H9 (cell line): Measurements from ENCODE around the gene FOXN1. TPM values are rescaled to one million over a fixed set of nuclear protein-coding genes. Genes with fewer than 3 reads are reported as not detected.

Experiments used
- DNase-seq: peaks from one replicate; pipeline ENCODE4 v3.0.0-alpha.2; 2017
- H2AFZ ChIP-seq: one replicate; pipeline ENCODE4 v1.6.1; 2013; ENCODE audit warnings: mild to moderate bottlenecking, low read length, control low read depth, moderate library complexity
- H2AK5ac ChIP-seq: 2 replicates; pipeline ENCODE4 v1.6.1; 2013; ENCODE audit warnings: low read length, control low read depth, mixed read lengths; ENCODE audit not compliant: insufficient read length
- H2BK120ac ChIP-seq: one replicate; pipeline ENCODE4 v1.6.1; 2013; ENCODE audit warnings: low read depth, mild to moderate bottlenecking, low read length, control low read depth, inconsistent platforms; ENCODE audit not compliant: poor library complexity, severe bottlenecking
- H2BK12ac ChIP-seq: 2 replicates; pipeline ENCODE4 v1.6.1; 2013; ENCODE audit warnings: low read length, control low read depth, mixed read lengths, low read depth; ENCODE audit not compliant: insufficient read length
- H2BK15ac ChIP-seq: 2 replicates; pipeline ENCODE4 v1.6.1; 2013; ENCODE audit warnings: low read depth, low read length, control low read depth
- H2BK20ac ChIP-seq: one replicate; pipeline ENCODE4 v1.6.1; 2013; ENCODE audit warnings: low read depth, mild to moderate bottlenecking, low read length, control low read depth, inconsistent platforms; ENCODE audit not compliant: poor library complexity, severe bottlenecking
- H2BK5ac ChIP-seq: 2 replicates; pipeline ENCODE4 v1.6.1; 2013; ENCODE audit warnings: low read length, control low read depth, mixed read lengths; ENCODE audit not compliant: insufficient read length
- H3K14ac ChIP-seq: 2 replicates; pipeline ENCODE4 v1.6.1; 2013; ENCODE audit warnings: low read length, control low read depth; ENCODE audit not compliant: insufficient read depth
- H3K18ac ChIP-seq: 2 replicates; pipeline ENCODE4 v1.6.1; 2013; ENCODE audit warnings: low read depth, mild to moderate bottlenecking, mixed read lengths, low read length, control low read depth; ENCODE audit not compliant: insufficient read length
- H3K23ac ChIP-seq: 2 replicates; pipeline ENCODE4 v1.6.1; 2013; ENCODE audit warnings: low read length, control low read depth, mixed read lengths, low read depth; ENCODE audit not compliant: insufficient read length
- H3K23me2 ChIP-seq: 2 replicates; pipeline ENCODE4 v1.6.1; 2013; ENCODE audit warnings: low read depth, mild to moderate bottlenecking, mixed read lengths, low read length, control low read depth; ENCODE audit not compliant: insufficient read length, poor library complexity, severe bottlenecking
- H3K27ac ChIP-seq: 2 replicates; pipeline ENCODE4 v1.5.1; 2013; ENCODE audit warnings: low read length, control low read depth, mixed read lengths, low read depth; ENCODE audit not compliant: insufficient read length
- H3K27me3 ChIP-seq: 2 replicates; pipeline ENCODE4 v1.6.1; 2013; ENCODE audit warnings: low read length, control low read depth, inconsistent platforms; ENCODE audit not compliant: insufficient read depth
- H3K4ac ChIP-seq: 2 replicates; pipeline ENCODE4 v1.6.1; 2013; ENCODE audit warnings: low read depth, mild to moderate bottlenecking, control low read depth, inconsistent platforms, low read length, moderate library complexity
- H3K4me1 ChIP-seq: 2 replicates; pipeline ENCODE4 v1.6.1; 2013; ENCODE audit warnings: low read length, control low read depth, inconsistent platforms; ENCODE audit not compliant: insufficient read depth
- H3K4me2 ChIP-seq: 2 replicates; pipeline ENCODE4 v1.6.1; 2013; ENCODE audit warnings: low read length, control low read depth, mixed read lengths; ENCODE audit not compliant: insufficient read length, insufficient read depth
- H3K56ac ChIP-seq: 2 replicates; pipeline ENCODE4 v1.6.1; 2013; ENCODE audit warnings: low read depth, mild to moderate bottlenecking, mixed read lengths, low read length, control low read depth; ENCODE audit not compliant: insufficient read length
- H3K79me1 ChIP-seq: 2 replicates; pipeline ENCODE4 v1.6.1; 2013; ENCODE audit warnings: low read depth, mild to moderate bottlenecking, moderate library complexity, low read length, control low read depth, inconsistent platforms; ENCODE audit not compliant: insufficient read depth, poor library complexity, severe bottlenecking
- H3K79me2 ChIP-seq: 2 replicates; pipeline ENCODE4 v1.6.1; 2013; ENCODE audit warnings: low read length, control low read depth, inconsistent platforms; ENCODE audit not compliant: insufficient read depth
- H3K9ac ChIP-seq: 2 replicates; pipeline ENCODE4 v1.6.1; 2013; ENCODE audit warnings: low read length, control low read depth, mixed read lengths; ENCODE audit not compliant: insufficient read length; ENCODE audit errors: extremely low read depth
- H3K9me3 ChIP-seq: one replicate; pipeline ENCODE4 v1.6.1; 2013; ENCODE audit warnings: low read depth, low read length, inconsistent platforms; ENCODE audit not compliant: control insufficient read depth
- H3T11ph ChIP-seq: one replicate; pipeline ENCODE4 v1.6.1; 2013; ENCODE audit warnings: mild to moderate bottlenecking, low read length, control low read depth, inconsistent platforms
- H4K20me1 ChIP-seq: one replicate; pipeline ENCODE4 v1.6.1; 2013; ENCODE audit not compliant: control insufficient read depth, insufficient read length, insufficient read depth
- H4K5ac ChIP-seq: 2 replicates; pipeline ENCODE4 v1.6.1; 2013; ENCODE audit warnings: low read depth, mild to moderate bottlenecking, mixed read lengths, low read length, control low read depth; ENCODE audit not compliant: insufficient read length
- H4K8ac ChIP-seq: replicated peaks from 2 replicates; pipeline ENCODE4 v1.6.1; 2013; ENCODE audit warnings: low read length, control low read depth, mixed read lengths, low read depth; ENCODE audit not compliant: insufficient read length
- H4K91ac ChIP-seq: 2 replicates; pipeline ENCODE4 v1.6.1; 2013; ENCODE audit warnings: low read depth, mild to moderate bottlenecking, moderate library complexity, mixed read lengths, low read length, control low read depth; ENCODE audit not compliant: insufficient read length
- H3K27ac Mint-ChIP-seq, 3 experiments: 2 replicates in 2 of 3; 3 replicates in 1 of 3; pipeline ENCODE4 v1.8.0; 2020 to 2021; ENCODE audit warnings: mixed read lengths in 3 of 3, mild to moderate bottlenecking in 1 of 3, moderate library complexity in 1 of 3
- H3K27me3 Mint-ChIP-seq: 2 replicates; pipeline ENCODE4 v1.8.0; 2021; ENCODE audit warnings: low read depth, mild to moderate bottlenecking, moderate library complexity, mixed read lengths
- H3K36me3 Mint-ChIP-seq, 3 experiments: 2 replicates in 2 of 3; 3 replicates in 1 of 3; pipeline ENCODE4 v1.8.0; 2020 to 2021; ENCODE audit warnings: low read depth in 3 of 3, mixed read lengths in 3 of 3; ENCODE audit not compliant: insufficient read depth in 1 of 3
- H3K4me1 Mint-ChIP-seq, 2 experiments: 2 replicates each; pipeline ENCODE4 v1.8.0; 2020; ENCODE audit warnings: mixed read lengths in 2 of 2
- H3K4me3 Mint-ChIP-seq, 2 experiments: 2 replicates in 1 of 2; 3 replicates in 1 of 2; pipeline ENCODE4 v1.8.0; 2020 to 2021; ENCODE audit warnings: mild to moderate bottlenecking in 2 of 2, mixed read lengths in 2 of 2, moderate library complexity in 1 of 2
- H3K9me3 Mint-ChIP-seq, 2 experiments: 2 replicates in 1 of 2; 3 replicates in 1 of 2; pipeline ENCODE4 v1.8.0; 2020; ENCODE audit warnings: mild to moderate bottlenecking in 2 of 2, mixed read lengths in 2 of 2, moderate library complexity in 1 of 2
- WGBS: extraction: QIAGEN DNeasy Blood & Tissue Kit; methylation state at CpG from one replicate; pipeline ENCODE4 v1.1.7; 2013; ENCODE audit warnings: missing lambda C conversion rate, low lambda C conversion rate, mixed read lengths; ENCODE audit not compliant: insufficient read length; ENCODE audit errors: extremely low coverage; 5-methylcytosine and 5-hydroxymethylcytosine counted together
- total RNA-seq: library from RNA; stranded (reverse); gene quantifications from 2 replicates; pipeline ENCODE4 v1.2.1, GENCODE V29; 2021
- TF ChIP-seq, protein P1 (sequence below): fragments of 200-600 bp; sonication (generic); conservative IDR thresholded peaks from 3 replicates; pipeline ENCODE4 v1.8.0; 2021; ENCODE audit warnings: antibody characterized with exemption, mild to moderate bottlenecking

The FOXN1 gene
- total RNA-seq, 1 experiment from 2014 or later: not detected

DNA sequence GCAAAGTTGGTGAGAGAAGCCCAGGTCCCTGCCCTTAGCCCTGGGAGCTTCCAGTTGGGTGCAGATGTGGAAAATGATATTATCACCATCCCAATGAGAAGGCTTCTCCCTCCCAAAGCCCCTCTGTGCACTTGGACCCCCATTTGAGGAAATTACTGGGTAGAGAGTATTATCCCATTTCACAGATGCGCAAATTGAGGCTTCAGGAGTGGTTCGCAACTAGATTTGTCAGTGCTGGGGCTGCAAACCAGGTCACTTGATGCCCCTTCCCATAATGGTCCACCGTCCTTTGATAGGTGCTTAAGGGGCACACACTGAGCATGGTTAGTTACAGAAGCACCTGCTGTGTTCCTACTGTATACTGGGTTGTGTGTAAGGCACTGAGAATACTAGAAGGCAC is 14.3 kb upstream of the FOXN1 start:
- no peaks in the 10 kb centered on the region; a peak in 1 of 7 replicates for H3K36me3 Mint-ChIP-seq
- Histone ChIP-seq H2BK120ac (no peak overlapping the region), H3K18ac (no peak overlapping the region), H4K5ac (no peak overlapping the region), H2AK5ac (no peak overlapping the region), H3K9ac (no peak overlapping the region), H3K27me3 (no peaks in the 10 kb centered on the region), H3K4me1 (no peaks in the 10 kb centered on the region), H3K23me2 (no peaks in the 10 kb centered on the region), H3T11ph (no peak overlapping the region), H3K79me1 (no peaks in the 10 kb centered on the region), H2BK12ac (no peak overlapping the region), H2AFZ (no peak overlapping the region), H4K8ac (no peak overlapping the region), H3K14ac (no peak overlapping the region), H3K56ac (no peak overlapping the region), H3K27ac (no peak overlapping the region), H4K91ac (no peak overlapping the region), H2BK15ac (no peak overlapping the region), H3K4me2 (no peak overlapping the region), H3K4ac (no peak overlapping the region), H3K9me3 (no peaks in the 10 kb centered on the region), H3K23ac (no peak overlapping the region), H4K20me1 (no peaks in the 10 kb centered on the region), H3K79me2 (no peaks in the 10 kb centered on the region), H2BK5ac (no peak overlapping the region), H2BK20ac (no peak overlapping the region)
- no peak overlapping the region for H3K27ac Mint-ChIP-seq
- no peak overlapping the region for H3K4me3 Mint-ChIP-seq
- peaks cover 25% of the 10 kb centered on the region for H3K27me3 Mint-ChIP-seq
- peaks cover 2 to 4% of the 10 kb centered on the region in 2 experiments; a peak in 2 of 4 replicates for H3K4me1 Mint-ChIP-seq
- no CpG with 5 or more reads among the region's 3 CpGs for WGBS
- no peaks in the 10 kb centered on the region; a peak in 1 of 5 replicates for H3K9me3 Mint-ChIP-seq
- TF ChIP-seq, protein P1, sequence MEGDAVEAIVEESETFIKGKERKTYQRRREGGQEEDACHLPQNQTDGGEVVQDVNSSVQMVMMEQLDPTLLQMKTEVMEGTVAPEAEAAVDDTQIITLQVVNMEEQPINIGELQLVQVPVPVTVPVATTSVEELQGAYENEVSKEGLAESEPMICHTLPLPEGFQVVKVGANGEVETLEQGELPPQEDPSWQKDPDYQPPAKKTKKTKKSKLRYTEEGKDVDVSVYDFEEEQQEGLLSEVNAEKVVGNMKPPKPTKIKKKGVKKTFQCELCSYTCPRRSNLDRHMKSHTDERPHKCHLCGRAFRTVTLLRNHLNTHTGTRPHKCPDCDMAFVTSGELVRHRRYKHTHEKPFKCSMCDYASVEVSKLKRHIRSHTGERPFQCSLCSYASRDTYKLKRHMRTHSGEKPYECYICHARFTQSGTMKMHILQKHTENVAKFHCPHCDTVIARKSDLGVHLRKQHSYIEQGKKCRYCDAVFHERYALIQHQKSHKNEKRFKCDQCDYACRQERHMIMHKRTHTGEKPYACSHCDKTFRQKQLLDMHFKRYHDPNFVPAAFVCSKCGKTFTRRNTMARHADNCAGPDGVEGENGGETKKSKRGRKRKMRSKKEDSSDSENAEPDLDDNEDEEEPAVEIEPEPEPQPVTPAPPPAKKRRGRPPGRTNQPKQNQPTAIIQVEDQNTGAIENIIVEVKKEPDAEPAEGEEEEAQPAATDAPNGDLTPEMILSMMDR: no peak
- no peak for DNase-seq
